KMS-11 (cell line): ENCODE data around the gene HDDC3.
A peak's percentile ranks its signal among the peaks of the same experiment; 100 is the strongest.

Source experiments
- H2AFZ ChIP-seq: fragments of 200-600 bp; sonication (generic); 2 replicates; pipeline ENCODE4 v1.6.1; 2016; ENCODE audit warnings: antibody characterized with exemption, mixed run types, low read depth
- H3K27ac ChIP-seq: fragments of 200-600 bp; sonication (generic); 2 replicates; pipeline ENCODE4 v1.6.1; 2016; ENCODE audit warnings: mild to moderate bottlenecking, mixed run types
- H3K27me3 ChIP-seq: fragments of 200-600 bp; sonication (generic); 2 replicates; pipeline ENCODE4 v1.6.1; 2017; ENCODE audit warnings: mild to moderate bottlenecking, low read depth, mixed run types, moderate library complexity; ENCODE audit not compliant: insufficient read depth
- H3K36me3 ChIP-seq: fragments of 200-600 bp; sonication (generic); 2 replicates; pipeline ENCODE4 v1.6.1; 2017; ENCODE audit warnings: mild to moderate bottlenecking, mixed run types; ENCODE audit not compliant: insufficient read depth
- H3K4me1 ChIP-seq: fragments of 200-600 bp; sonication (generic); 2 replicates; pipeline ENCODE4 v1.6.1; 2016; ENCODE audit warnings: mild to moderate bottlenecking, low read depth, mixed run types; ENCODE audit not compliant: poor library complexity, severe bottlenecking
- H3K4me2 ChIP-seq: fragments of 200-600 bp; sonication (generic); 2 replicates; pipeline ENCODE4 v1.7.0; 2016; ENCODE audit warnings: mild to moderate bottlenecking, mixed run types
- H3K4me3 ChIP-seq: fragments of 200-600 bp; sonication (generic); IDR thresholded peaks from 2 replicates; pipeline ENCODE4 v1.6.1; 2017; ENCODE audit warnings: low read depth, low read length, mixed read lengths; ENCODE audit not compliant: insufficient read depth
- H3K79me2 ChIP-seq: fragments of 200-600 bp; sonication (generic); 2 replicates; pipeline ENCODE4 v1.6.1; 2016; ENCODE audit warnings: low read depth, mixed run types; ENCODE audit not compliant: insufficient read depth
- H3K9ac ChIP-seq: fragments of 200-600 bp; sonication (generic); 2 replicates; pipeline ENCODE4 v1.6.1; 2016; ENCODE audit warnings: mild to moderate bottlenecking, mixed run types
- H4K20me1 ChIP-seq: fragments of 200-600 bp; sonication (generic); 2 replicates; pipeline ENCODE4 v1.6.1; 2016; ENCODE audit warnings: mild to moderate bottlenecking, mixed run types; ENCODE audit not compliant: insufficient read depth
- TF ChIP-seq, protein P1 (sequence below): fragments of 200-600 bp; sonication (generic); conservative IDR thresholded peaks from 2 replicates; pipeline ENCODE4 v1.6.1; 2017; ENCODE audit warnings: low read depth, mild to moderate bottlenecking, antibody characterized with exemption, low read length, moderate library complexity, mixed read lengths

The HDDC3 gene

DNA sequence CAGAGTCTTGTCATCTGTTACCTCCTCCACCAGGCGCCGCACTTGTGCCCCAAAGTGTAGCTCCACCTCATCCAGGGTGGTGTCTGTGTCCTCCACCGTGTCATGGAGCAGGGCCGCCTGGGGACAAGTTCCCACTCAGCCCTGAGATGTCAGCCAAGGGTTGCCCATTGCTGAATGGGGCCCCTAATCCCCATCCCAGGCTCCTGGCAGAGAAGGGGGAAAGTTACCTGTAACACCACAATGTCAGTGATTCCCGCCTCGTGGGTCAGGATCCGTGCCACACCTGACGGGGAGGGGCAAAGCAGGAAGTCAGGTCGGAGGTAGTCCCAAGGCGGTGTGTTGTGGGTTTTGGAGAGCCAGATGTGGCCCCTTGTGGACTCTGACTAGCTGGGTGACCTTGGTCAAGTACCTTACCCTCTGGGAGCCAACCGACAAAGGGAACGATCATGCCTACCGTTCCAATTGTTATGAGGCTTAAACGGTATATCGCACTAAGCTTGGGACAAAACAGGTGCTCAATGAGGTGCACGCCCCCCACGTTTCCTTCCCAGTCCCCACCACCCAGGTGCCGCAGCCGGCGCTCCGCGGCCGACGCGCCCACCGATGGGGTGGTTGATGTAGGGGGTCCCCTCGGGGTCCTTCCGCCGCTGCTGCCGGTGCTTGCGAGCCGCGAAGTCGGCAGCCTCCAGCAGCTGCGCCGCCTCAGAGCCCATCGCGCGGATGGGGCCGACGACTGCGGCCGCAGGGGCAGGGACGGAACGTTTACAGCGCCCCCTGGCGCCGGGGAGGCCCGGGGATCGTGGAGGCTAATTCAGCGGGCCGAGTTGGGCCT lies at the start of gene HDDC3:
Gene HDDC3, minus strand, starts transcription at position 722 of the 832 bp plus-strand sequence. Its CDS starts 9 bp downstream, at position 713.
- Histone ChIP-seq H3K27me3 (no peaks in the 10 kb centered on the region), H3K4me2 (peak within 1 kb of the TSS; percentile 84), H3K79me2 (0 out of 2 replicates have a peak, but pooled peaks cover 5% of the 10 kb centered on the region), H3K9ac (peak within 1 kb of the TSS; percentile 60), H4K20me1 (no peaks in the 10 kb centered on the region), H2AFZ (peak within 1 kb of the TSS; percentile 85), H3K4me3 (peak within 1 kb of the TSS; percentile 27), H3K27ac (peak within 1 kb of the TSS; percentile 90), H3K4me1 (peaks cover 29% of the 10 kb centered on the region), H3K36me3 (no peaks in the 10 kb centered on the region)
- TF ChIP-seq, protein P1, sequence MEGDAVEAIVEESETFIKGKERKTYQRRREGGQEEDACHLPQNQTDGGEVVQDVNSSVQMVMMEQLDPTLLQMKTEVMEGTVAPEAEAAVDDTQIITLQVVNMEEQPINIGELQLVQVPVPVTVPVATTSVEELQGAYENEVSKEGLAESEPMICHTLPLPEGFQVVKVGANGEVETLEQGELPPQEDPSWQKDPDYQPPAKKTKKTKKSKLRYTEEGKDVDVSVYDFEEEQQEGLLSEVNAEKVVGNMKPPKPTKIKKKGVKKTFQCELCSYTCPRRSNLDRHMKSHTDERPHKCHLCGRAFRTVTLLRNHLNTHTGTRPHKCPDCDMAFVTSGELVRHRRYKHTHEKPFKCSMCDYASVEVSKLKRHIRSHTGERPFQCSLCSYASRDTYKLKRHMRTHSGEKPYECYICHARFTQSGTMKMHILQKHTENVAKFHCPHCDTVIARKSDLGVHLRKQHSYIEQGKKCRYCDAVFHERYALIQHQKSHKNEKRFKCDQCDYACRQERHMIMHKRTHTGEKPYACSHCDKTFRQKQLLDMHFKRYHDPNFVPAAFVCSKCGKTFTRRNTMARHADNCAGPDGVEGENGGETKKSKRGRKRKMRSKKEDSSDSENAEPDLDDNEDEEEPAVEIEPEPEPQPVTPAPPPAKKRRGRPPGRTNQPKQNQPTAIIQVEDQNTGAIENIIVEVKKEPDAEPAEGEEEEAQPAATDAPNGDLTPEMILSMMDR = peak; percentile 86

GRCh38 chr15:90982135-90982534 lies 49.8 kb upstream of the HDDC3 start:
- Histone ChIP-seq H3K36me3 (peaks cover 20% of the 10 kb centered on the region; the same call in 1 of the 2 replicates), H3K4me1 (peaks cover 19% of the 10 kb centered on the region), H3K4me3 (no peak overlapping the region), H4K20me1 (0 out of 2 replicates have a peak, but pooled peaks cover 5% of the 10 kb centered on the region), H3K27ac (no peak overlapping the region), H2AFZ (no peak overlapping the region), H3K9ac (no peak overlapping the region), H3K4me2 (no peak overlapping the region), H3K27me3 (no peaks in the 10 kb centered on the region), H3K79me2 (peaks cover 30% of the 10 kb centered on the region)
- TF ChIP-seq, protein P1 = no peak

- H2AFZ ChIP-seq = no peak overlapping the region
- H3K4me1 ChIP-seq = peaks cover 14% of the 10 kb centered on the region
- H3K4me2 ChIP-seq = no peak overlapping the region
- H3K9ac ChIP-seq = no peak overlapping the region
- no peak overlapping the region for H3K4me3 ChIP-seq
- peaks cover 25% of the 10 kb centered on the region for H3K79me2 ChIP-seq
- H3K36me3 ChIP-seq = peaks cover 20% of the 10 kb centered on the region; the same call in 1 of the 2 replicates
- H3K27ac ChIP-seq = no peak overlapping the region
- no peaks in the 10 kb centered on the region for H3K27me3 ChIP-seq
- TF ChIP-seq, protein P1 = no peak
- 0 out of 2 replicates have a peak, but pooled peaks cover 5% of the 10 kb centered on the region for H4K20me1 ChIP-seq
These were observed 49.3 kb upstream of the HDDC3 start for GRCh38 chr15:90981681-90982080.

GRCh38 chr15:90979582-90979981 lies 47.2 kb upstream of the HDDC3 start:
- H3K27me3 ChIP-seq = no peaks in the 10 kb centered on the region
- peaks cover 24% of the 10 kb centered on the region; the same call in 1 of the 2 replicates for H3K36me3 ChIP-seq
- peak overlapping the region; percentile 5; the same call in 1 of the 2 replicates for H3K27ac ChIP-seq
- H3K4me2 ChIP-seq = no peak overlapping the region
- TF ChIP-seq, protein P1 = no peak
- H3K4me3 ChIP-seq = no peak overlapping the region
- H2AFZ ChIP-seq = no peak overlapping the region
- H3K79me2 ChIP-seq = peaks cover 6% of the 10 kb centered on the region
- H3K4me1 ChIP-seq = peaks cover 14% of the 10 kb centered on the region
- no peaks in the 10 kb centered on the region for H4K20me1 ChIP-seq
- H3K9ac ChIP-seq = no peak overlapping the region
